Adrenal gland (tissue), 5 donors: Measurements from ENCODE around the gene EXT2.

Experiments used
- CTCF ChIP-seq, 6 experiments: fragments of 450-650 bp in 4 of 6; fragments of 200-600 bp in 2 of 6; sonication (generic) in 1 of 6; IDR thresholded peaks; 1 replicate in 5 of 6; 2 replicates in 1 of 6; pipeline versions ENCODE4 v1.5.1 to v1.8.0; 2016 to 2021; ENCODE audit warnings: antibody characterized with exemption in 6 of 6, mild to moderate bottlenecking in 2 of 6, moderate library complexity in 1 of 6
- POLR2A ChIP-seq, 2 donors: fragments of 450-650 bp; IDR thresholded peaks; one replicate each; pipeline ENCODE4 v1.6.1; 2017; ENCODE audit warnings: antibody characterized with exemption in 2 of 2, mild to moderate bottlenecking in 2 of 2, moderate library complexity in 1 of 2
- donor health status: DM: no; HTN: no; CAD: no.

- no peak for TF ChIP-seq POLR2A (IDR thresholded peaks at IDR 0.05)
- TF ChIP-seq CTCF (IDR thresholded peaks at IDR 0.05) = no peak
These were observed 44.9 kb downstream of the EXT2 start for GRCh38 chr11:44140372-44140771.
